Bronchial epithelial cell (primary cell): ENCODE results near the gene AXL. TPM values are rescaled to one million over a fixed set of nuclear protein-coding genes. Genes with fewer than 3 reads are reported as not detected.

Experiments used
- DNase-seq: peaks from one replicate; pipeline ENCODE4 v3.0.0-alpha.2; 2010; ENCODE audit warnings: low read depth
- FAIRE-seq: peaks from 2 replicates; lab custom pipeline; 2011; peaks lifted over from hg19 to GRCh38; lab: Jason Lieb, UNC
- H3K27me3 ChIP-seq: 2 replicates; pipeline ENCODE4 v1.5.1; 2011; ENCODE audit warnings: low read length; ENCODE audit not compliant: control insufficient read depth, insufficient read depth
- H3K36me3 ChIP-seq: 2 replicates; pipeline ENCODE4 v1.5.1; 2011; ENCODE audit warnings: low read length; ENCODE audit not compliant: control insufficient read depth, insufficient read depth
- H3K4me3 ChIP-seq: 2 replicates; pipeline ENCODE4 v1.5.1; 2011; ENCODE audit warnings: mild to moderate bottlenecking, low read depth, low read length, control low read depth
- total RNA-seq: library from RNA; depleted of rRNA; stranded (reverse); fragments of >200 nt; gene quantifications from 2 replicates; pipeline ENCODE4 v1.2.1, GENCODE V29; 2014
- TF ChIP-seq, protein P1 (sequence below): IDR thresholded peaks from 2 replicates; pipeline ENCODE4 v1.5.1; 2011; ENCODE audit warnings: mild to moderate bottlenecking, moderate library complexity, low read length, control low read depth, inconsistent platforms; ENCODE audit not compliant: insufficient read depth, severe bottlenecking

Gene AXL
- total RNA-seq, 1 donor from 2014 or later: 19.5 TPM

GRCh38 chr19:41245843-41246242 is 26.8 kb downstream of the AXL start:
- no peak for DNase-seq
- TF ChIP-seq, protein P1, sequence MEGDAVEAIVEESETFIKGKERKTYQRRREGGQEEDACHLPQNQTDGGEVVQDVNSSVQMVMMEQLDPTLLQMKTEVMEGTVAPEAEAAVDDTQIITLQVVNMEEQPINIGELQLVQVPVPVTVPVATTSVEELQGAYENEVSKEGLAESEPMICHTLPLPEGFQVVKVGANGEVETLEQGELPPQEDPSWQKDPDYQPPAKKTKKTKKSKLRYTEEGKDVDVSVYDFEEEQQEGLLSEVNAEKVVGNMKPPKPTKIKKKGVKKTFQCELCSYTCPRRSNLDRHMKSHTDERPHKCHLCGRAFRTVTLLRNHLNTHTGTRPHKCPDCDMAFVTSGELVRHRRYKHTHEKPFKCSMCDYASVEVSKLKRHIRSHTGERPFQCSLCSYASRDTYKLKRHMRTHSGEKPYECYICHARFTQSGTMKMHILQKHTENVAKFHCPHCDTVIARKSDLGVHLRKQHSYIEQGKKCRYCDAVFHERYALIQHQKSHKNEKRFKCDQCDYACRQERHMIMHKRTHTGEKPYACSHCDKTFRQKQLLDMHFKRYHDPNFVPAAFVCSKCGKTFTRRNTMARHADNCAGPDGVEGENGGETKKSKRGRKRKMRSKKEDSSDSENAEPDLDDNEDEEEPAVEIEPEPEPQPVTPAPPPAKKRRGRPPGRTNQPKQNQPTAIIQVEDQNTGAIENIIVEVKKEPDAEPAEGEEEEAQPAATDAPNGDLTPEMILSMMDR: no peak
- H3K36me3 ChIP-seq: peaks cover 27% of the 10 kb centered on the region

DNA sequence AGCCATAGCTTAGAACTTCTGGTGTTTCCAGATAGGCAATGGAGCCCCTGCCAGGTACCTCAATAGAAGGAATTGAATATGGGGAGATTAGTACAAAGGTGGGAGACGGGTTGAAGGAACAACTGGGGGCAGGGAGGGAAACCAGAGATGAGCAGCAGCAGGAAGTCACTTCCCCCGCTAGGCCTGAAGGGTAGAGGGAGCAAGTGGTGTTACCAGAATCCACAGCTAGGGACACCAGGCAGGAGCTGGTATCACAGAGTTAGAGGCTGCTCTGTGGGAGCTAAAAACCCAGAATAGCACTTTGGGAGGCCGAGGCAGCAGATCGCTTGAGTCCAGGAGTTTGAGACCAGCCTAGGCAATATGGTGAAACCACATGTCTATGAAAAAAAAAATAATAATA is 29.9 kb downstream of the AXL start:
- DNase-seq (no peak), FAIRE-seq (no peak)
- Histone ChIP-seq H3K36me3 (peaks cover 23% of the 10 kb centered on the region), H3K27me3 (no peaks in the 10 kb centered on the region), H3K4me3 (no peak overlapping the region)
- TF ChIP-seq, protein P1: no peak

More at GRCh38 chr19:41245843-41246242, 26.8 kb downstream of the AXL start:
- FAIRE-seq: no peak
- Histone ChIP-seq H3K4me3 (no peak overlapping the region), H3K27me3 (no peaks in the 10 kb centered on the region)

DNA sequence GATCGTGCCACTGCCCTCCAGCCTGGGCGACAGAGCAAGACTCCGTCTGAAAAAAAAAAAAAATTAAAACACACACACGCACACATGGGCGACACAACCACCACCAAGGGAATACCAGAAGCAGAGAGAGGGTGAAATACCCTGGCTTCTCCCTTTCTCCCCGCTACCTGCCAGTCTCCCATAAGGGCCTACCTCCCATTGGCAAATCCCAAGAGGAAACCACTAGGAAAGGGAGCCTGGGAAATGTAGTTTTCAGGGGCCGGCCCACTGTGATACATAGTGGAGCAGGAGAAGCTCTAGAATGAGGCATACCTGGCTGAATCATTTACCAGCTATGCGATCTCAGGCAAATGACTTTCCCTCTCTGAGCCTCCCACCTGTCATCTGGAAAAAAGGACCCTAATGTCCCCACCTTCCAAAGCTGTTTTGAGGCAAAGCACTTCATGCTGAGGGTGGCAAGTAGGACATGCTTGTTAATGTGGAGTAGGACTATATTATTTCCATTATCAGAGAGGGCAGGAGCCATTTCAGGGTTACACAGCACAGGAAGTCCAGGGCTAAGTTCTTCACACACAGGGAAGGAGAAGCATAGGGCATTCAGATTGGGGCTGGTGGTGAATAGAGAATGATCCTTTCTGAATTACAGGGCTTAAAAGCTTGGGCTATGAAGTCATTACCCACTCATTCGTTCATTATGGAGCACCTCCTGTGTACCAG is 30.8 kb downstream of the AXL start:
- no peak for FAIRE-seq
- Histone ChIP-seq H3K36me3 (peaks cover 22% of the 10 kb centered on the region), H3K4me3 (no peak overlapping the region)

DNA sequence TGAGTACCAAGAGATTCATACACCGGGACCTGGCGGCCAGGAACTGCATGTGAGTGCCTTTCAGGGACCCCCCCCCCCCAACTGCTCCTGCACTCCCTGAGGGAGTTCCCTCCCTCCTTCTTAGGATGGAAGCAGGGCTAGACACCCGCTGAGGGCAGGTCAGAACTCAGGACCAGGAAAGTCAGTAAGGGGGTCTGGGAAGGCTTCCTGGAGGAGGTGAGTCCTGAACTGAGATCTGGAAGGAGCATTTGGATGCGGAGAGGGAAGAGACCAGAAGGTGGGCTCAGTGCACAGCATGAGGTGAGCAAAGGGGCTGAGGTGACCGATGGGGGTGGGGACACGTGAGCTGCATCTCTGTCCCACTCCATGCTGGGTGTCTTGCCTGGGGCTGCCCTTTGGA is 34.6 kb downstream of the AXL start:
- no peak for FAIRE-seq

More for the DNA sequence above, 30.8 kb downstream of the AXL start:
- H3K27me3 ChIP-seq: no peaks in the 10 kb centered on the region
- TF ChIP-seq, protein P1: no peak
- DNase-seq: peak; percentile 47

GRCh38 chr19:41255171-41255570 is 36.1 kb downstream of the AXL start:
- Histone ChIP-seq H3K27me3 (no peaks in the 10 kb centered on the region), H3K4me3 (no peak overlapping the region), H3K36me3 (peaks cover 18% of the 10 kb centered on the region)
- DNase-seq: no peak
- TF ChIP-seq, protein P1: no peak
- no peak for FAIRE-seq

More for the DNA sequence above, 34.6 kb downstream of the AXL start:
- H3K36me3 ChIP-seq: peaks cover 15% of the 10 kb centered on the region
- DNase-seq: no peak
- TF ChIP-seq, protein P1: no peak
- no peaks in the 10 kb centered on the region for H3K27me3 ChIP-seq
- no peak overlapping the region for H3K4me3 ChIP-seq
